Choroid plexus epithelial cell (primary cell): ENCODE data around the gene GBP6.
"Not testable (repeated sequence)": the region's sequence is repeated elsewhere in the genome, so short reads cannot be mapped to it uniquely, and the experiment has no call there.

ENCODE experiments used
- DNase-seq: peaks from one replicate; pipeline ENCODE4 v3.0.0-alpha.2; 2010; ENCODE audit warnings: low read depth
- H3K4me3 ChIP-seq: 2 replicates; pipeline ENCODE4 v1.5.1; 2011; ENCODE audit warnings: low read depth, mild to moderate bottlenecking, control low read depth, low read length, moderate library complexity
- CTCF ChIP-seq: conservative IDR thresholded peaks from 2 replicates; pipeline ENCODE4 v1.5.1; 2011; ENCODE audit warnings: low read depth, mild to moderate bottlenecking, control low read depth, inconsistent platforms, low read length, moderate library complexity

Gene GBP6

GRCh38 chr1:89363638-89364536 lies at the start of gene GBP6:
Gene GBP6 (plus strand): TSS chr1:89364059. CDS start chr1:89368552, 4,493 bp downstream.
- H3K4me3 ChIP-seq, result no peak within 1 kb of the TSS
- TF ChIP-seq CTCF, result no peak
- peak; percentile 3 for DNase-seq

GRCh38 chr1:89322402-89322801 lies 41.5 kb upstream of the GBP6 start:
- no peak for DNase-seq
- no peak overlapping the region for H3K4me3 ChIP-seq
- no peak for TF ChIP-seq CTCF

GRCh38 chr1:89331890-89332289 lies 32.0 kb upstream of the GBP6 start:
- DNase-seq, result no peak
- H3K4me3 ChIP-seq, result no peak overlapping the region
- TF ChIP-seq CTCF, result no peak

GRCh38 chr1:89332461-89332860 lies 31.4 kb upstream of the GBP6 start:
- DNase-seq, result no peak
- TF ChIP-seq CTCF, result no peak
- no peak overlapping the region for H3K4me3 ChIP-seq

- H3K4me3 ChIP-seq, result no peak overlapping the region
- no peak for DNase-seq
- TF ChIP-seq CTCF, result no peak
Observed at GRCh38 chr1:89335486-89335885, 28.4 kb upstream of the GBP6 start.

- no peak overlapping the region for H3K4me3 ChIP-seq
- TF ChIP-seq CTCF, result no peak
- DNase-seq, result no peak
Observed at GRCh38 chr1:89337903-89338302, 26.0 kb upstream of the GBP6 start.

GRCh38 chr1:89339039-89339438 lies 24.8 kb upstream of the GBP6 start:
- no peak for TF ChIP-seq CTCF
- no peak overlapping the region for H3K4me3 ChIP-seq
- DNase-seq, result no peak

GRCh38 chr1:89345479-89345878 lies 18.4 kb upstream of the GBP6 start:
- H3K4me3 ChIP-seq, DNase-seq: not testable (repeated sequence)
